Measurements from ENCODE around the gene ING4.

The ING4 gene

DNA sequence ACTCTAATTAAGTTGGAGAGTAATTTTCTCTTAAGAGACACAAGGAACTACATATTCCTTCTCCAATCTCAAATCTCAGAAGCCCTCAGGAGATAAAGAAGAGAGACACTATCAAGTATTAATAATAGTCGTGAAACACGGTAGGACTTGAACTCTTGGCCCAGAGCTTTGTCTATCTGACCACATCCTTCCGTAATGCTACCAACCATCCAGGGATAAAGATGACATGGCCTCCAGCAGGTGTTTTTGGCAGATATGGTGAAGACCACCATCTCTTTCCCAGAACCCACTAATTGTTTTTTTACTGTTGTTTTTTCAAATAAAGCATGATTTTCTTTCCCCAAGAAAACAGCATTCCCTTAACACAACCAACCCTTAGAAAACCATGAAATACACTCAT is 22.9 kb upstream of the ING4 start:
- Histone ChIP-seq H3K4me1 (ENCODE audit: control insufficient read depth, insufficient read depth, low read length) (0 out of 2 replicates have a peak, but pooled peaks cover 17% of the 10 kb centered on the region), H3K27me3 (ENCODE audit: control insufficient read depth, insufficient read depth, low read length) (no peaks in the 10 kb centered on the region), H3K36me3 (ENCODE audit: control insufficient read depth, insufficient read depth, low read length) (peaks cover 29% of the 10 kb centered on the region), H3K9ac (ENCODE audit: low read depth, low read length) (no peak overlapping the region), H3K4me3 (ENCODE audit: low read depth, low read length) (no peak overlapping the region), H3K27ac (ENCODE audit: low read depth, low read length) (no peak overlapping the region), H3K9me3 (ENCODE audit: control insufficient read depth, insufficient read depth, low read length) (no peaks in the 10 kb centered on the region)

GRCh38 chr12:6684609-6685008 is 21.7 kb upstream of the ING4 start:
- Histone ChIP-seq H3K4me3 (ENCODE audit: low read depth, low read length) (no peak overlapping the region), H3K36me3 (ENCODE audit: control insufficient read depth, insufficient read depth, low read length) (peaks cover 39% of the 10 kb centered on the region), H3K4me1 (ENCODE audit: control insufficient read depth, insufficient read depth, low read length) (0 out of 2 replicates have a peak, but pooled peaks cover 14% of the 10 kb centered on the region), H3K27ac (ENCODE audit: low read depth, low read length) (no peak overlapping the region), H3K9ac (ENCODE audit: low read depth, low read length) (no peak overlapping the region), H3K27me3 (ENCODE audit: control insufficient read depth, insufficient read depth, low read length) (no peaks in the 10 kb centered on the region), H3K9me3 (ENCODE audit: control insufficient read depth, insufficient read depth, low read length) (no peaks in the 10 kb centered on the region)

- H3K27me3 ChIP-seq (ENCODE audit: control insufficient read depth, insufficient read depth, low read length): no peaks in the 10 kb centered on the region
- peaks cover 92% of the 10 kb centered on the region for H3K36me3 ChIP-seq (ENCODE audit: control insufficient read depth, insufficient read depth, low read length)
- no peak overlapping the region for H3K4me3 ChIP-seq (ENCODE audit: low read depth, low read length)
- no peaks in the 10 kb centered on the region for H3K9me3 ChIP-seq (ENCODE audit: control insufficient read depth, insufficient read depth, low read length)
- H3K9ac ChIP-seq (ENCODE audit: low read depth, low read length): no peak overlapping the region
- H3K4me1 ChIP-seq (ENCODE audit: control insufficient read depth, insufficient read depth, low read length): no peaks in the 10 kb centered on the region
- H3K27ac ChIP-seq (ENCODE audit: low read depth, low read length): no peak overlapping the region
Observed at GRCh38 chr12:6676962-6677361, 14.0 kb upstream of the ING4 start.

DNA sequence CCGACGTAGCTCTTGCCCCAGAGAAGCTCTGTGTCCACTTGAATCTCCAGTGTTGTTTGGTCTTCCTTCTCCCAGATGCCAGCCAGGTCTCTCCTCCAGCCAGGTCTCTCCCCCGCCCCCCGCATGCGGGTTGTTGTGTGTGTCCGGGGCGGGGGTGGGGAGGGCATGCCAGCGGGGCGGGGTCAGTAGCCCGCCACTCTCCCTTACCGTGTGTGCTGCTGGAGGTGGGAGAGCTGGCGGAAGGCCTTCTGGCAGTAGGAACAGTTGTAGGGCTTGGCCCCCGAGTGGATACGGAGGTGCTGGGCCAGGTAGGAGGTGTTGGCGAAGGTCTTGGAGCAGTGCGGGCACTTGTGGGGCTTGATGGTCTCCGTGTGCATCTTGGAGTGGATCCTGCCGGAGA is 9.2 kb upstream of the ING4 start:
- Histone ChIP-seq H3K27me3 (ENCODE audit: control insufficient read depth, insufficient read depth, low read length) (no peaks in the 10 kb centered on the region), H3K9ac (ENCODE audit: low read depth, low read length) (no peak overlapping the region), H3K27ac (ENCODE audit: low read depth, low read length) (no peak overlapping the region), H3K4me1 (ENCODE audit: control insufficient read depth, insufficient read depth, low read length) (no peaks in the 10 kb centered on the region), H3K4me3 (ENCODE audit: low read depth, low read length) (no peak overlapping the region), H3K9me3 (ENCODE audit: control insufficient read depth, insufficient read depth, low read length) (no peaks in the 10 kb centered on the region), H3K36me3 (ENCODE audit: control insufficient read depth, insufficient read depth, low read length) (peaks cover 93% of the 10 kb centered on the region)

GRCh38 chr12:6667559-6668210 is 4.8 kb upstream of the ING4 start:
- H3K4me1 ChIP-seq (ENCODE audit: control insufficient read depth, insufficient read depth, low read length): no peaks in the 10 kb centered on the region
- H3K9me3 ChIP-seq (ENCODE audit: control insufficient read depth, insufficient read depth, low read length): no peaks in the 10 kb centered on the region
- H3K4me3 ChIP-seq (ENCODE audit: low read depth, low read length): no peak overlapping the region
- no peaks in the 10 kb centered on the region for H3K27me3 ChIP-seq (ENCODE audit: control insufficient read depth, insufficient read depth, low read length)
- H3K36me3 ChIP-seq (ENCODE audit: control insufficient read depth, insufficient read depth, low read length): peaks cover 56% of the 10 kb centered on the region
- H3K27ac ChIP-seq (ENCODE audit: low read depth, low read length): no peak overlapping the region
- no peak overlapping the region for H3K9ac ChIP-seq (ENCODE audit: low read depth, low read length)

- H3K36me3 ChIP-seq (ENCODE audit: control insufficient read depth, insufficient read depth, low read length): peaks cover 43% of the 10 kb centered on the region
Observed at GRCh38 chr12:6666211-6666610, 3.3 kb upstream of the ING4 start.

DNA sequence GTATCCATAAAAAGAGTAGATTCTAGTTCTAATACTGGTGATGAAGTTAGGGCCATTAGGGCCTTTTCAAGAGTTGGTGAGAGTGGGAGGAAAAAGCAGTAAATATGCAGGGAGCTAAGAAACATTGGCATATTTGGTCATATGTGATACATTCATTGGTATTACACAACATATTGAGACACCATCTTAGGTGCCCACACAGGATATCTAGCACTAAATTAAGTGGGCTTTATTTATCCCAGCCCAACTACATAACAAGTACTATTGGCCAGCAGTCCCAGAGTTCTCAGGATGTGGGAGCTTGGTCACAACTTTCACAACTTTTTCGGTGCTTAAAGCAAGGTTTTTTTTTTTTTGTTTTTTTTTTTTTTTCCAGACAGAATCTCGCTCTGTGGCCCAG is 2.0 kb upstream of the ING4 start:
- Histone ChIP-seq H3K36me3 (ENCODE audit: control insufficient read depth, insufficient read depth, low read length) (peaks cover 30% of the 10 kb centered on the region), H3K4me1 (ENCODE audit: control insufficient read depth, insufficient read depth, low read length) (no peaks in the 10 kb centered on the region), H3K9ac (ENCODE audit: low read depth, low read length) (no peak overlapping the region), H3K27me3 (ENCODE audit: control insufficient read depth, insufficient read depth, low read length) (no peaks in the 10 kb centered on the region), H3K4me3 (ENCODE audit: low read depth, low read length) (no peak overlapping the region), H3K27ac (ENCODE audit: low read depth, low read length) (no peak overlapping the region), H3K9me3 (ENCODE audit: control insufficient read depth, insufficient read depth, low read length) (no peaks in the 10 kb centered on the region)

More at GRCh38 chr12:6666211-6666610, 3.3 kb upstream of the ING4 start:
- Histone ChIP-seq H3K9me3 (ENCODE audit: control insufficient read depth, insufficient read depth, low read length) (no peaks in the 10 kb centered on the region), H3K9ac (ENCODE audit: low read depth, low read length) (no peak overlapping the region), H3K4me1 (ENCODE audit: control insufficient read depth, insufficient read depth, low read length) (no peaks in the 10 kb centered on the region), H3K27me3 (ENCODE audit: control insufficient read depth, insufficient read depth, low read length) (no peaks in the 10 kb centered on the region), H3K27ac (ENCODE audit: low read depth, low read length) (no peak overlapping the region), H3K4me3 (ENCODE audit: low read depth, low read length) (no peak overlapping the region)

GRCh38 chr12:6662602-6662905 is 365 bp downstream of the ING4 start:
- H3K9ac ChIP-seq (ENCODE audit: low read depth, low read length): peak overlapping the region; percentile 80
- H3K4me3 ChIP-seq (ENCODE audit: low read depth, low read length): peak overlapping the region; percentile 98
- peaks cover 9% of the 10 kb centered on the region for H3K36me3 ChIP-seq (ENCODE audit: control insufficient read depth, insufficient read depth, low read length)
- peak overlapping the region; percentile 85 for H3K27ac ChIP-seq (ENCODE audit: low read depth, low read length)
- H3K9me3 ChIP-seq (ENCODE audit: control insufficient read depth, insufficient read depth, low read length): no peaks in the 10 kb centered on the region
- no peaks in the 10 kb centered on the region for H3K4me1 ChIP-seq (ENCODE audit: control insufficient read depth, insufficient read depth, low read length)
- H3K27me3 ChIP-seq (ENCODE audit: control insufficient read depth, insufficient read depth, low read length): no peaks in the 10 kb centered on the region

DNA sequence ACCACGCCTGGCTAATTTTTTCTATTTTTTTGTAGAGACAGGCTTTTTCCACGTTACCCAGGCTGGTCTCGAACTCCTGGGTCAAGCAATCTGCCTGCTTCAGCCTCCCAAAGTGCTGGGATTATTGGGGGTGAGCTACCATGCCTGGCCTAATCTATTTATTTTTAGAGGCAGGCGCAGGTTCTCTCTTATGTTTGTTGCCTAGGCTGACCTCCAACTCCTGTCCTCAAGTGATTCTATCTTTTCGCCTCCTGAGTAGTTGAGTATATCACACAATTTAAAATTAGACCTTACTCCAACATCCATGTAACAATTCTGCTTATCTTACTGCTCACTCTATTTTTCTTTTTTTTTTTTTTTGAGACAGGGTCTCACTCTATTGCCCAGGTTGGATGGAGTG is 8.9 kb downstream of the ING4 start:
- H3K27me3 ChIP-seq (ENCODE audit: control insufficient read depth, insufficient read depth, low read length): no peaks in the 10 kb centered on the region
- no peak overlapping the region for H3K9ac ChIP-seq (ENCODE audit: low read depth, low read length)
- H3K36me3 ChIP-seq (ENCODE audit: control insufficient read depth, insufficient read depth, low read length): peaks cover 47% of the 10 kb centered on the region
- no peak overlapping the region for H3K27ac ChIP-seq (ENCODE audit: low read depth, low read length)
- no peak overlapping the region for H3K4me3 ChIP-seq (ENCODE audit: low read depth, low read length)
- H3K4me1 ChIP-seq (ENCODE audit: control insufficient read depth, insufficient read depth, low read length): no peaks in the 10 kb centered on the region
- H3K9me3 ChIP-seq (ENCODE audit: control insufficient read depth, insufficient read depth, low read length): no peaks in the 10 kb centered on the region

DNA sequence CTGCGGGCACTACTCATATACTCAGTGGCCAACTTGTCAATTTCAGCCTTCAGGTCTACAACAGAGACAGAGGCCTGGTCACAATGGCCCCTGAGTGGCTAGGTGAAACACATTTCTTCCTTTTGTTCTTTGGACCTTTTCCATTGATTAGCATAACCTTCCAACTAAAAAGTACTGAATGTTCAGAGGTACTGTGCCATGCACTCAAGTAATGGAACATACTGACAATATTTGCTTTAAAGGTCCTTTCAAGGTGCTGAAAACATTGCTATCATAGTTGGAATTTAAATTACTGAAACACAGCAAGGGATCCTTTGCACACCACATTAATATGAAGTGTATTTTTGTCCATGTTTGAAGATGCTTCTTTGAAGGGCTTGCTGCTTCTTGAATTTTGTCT is 9.6 kb downstream of the ING4 start:
- no peak overlapping the region for H3K27ac ChIP-seq (ENCODE audit: low read depth, low read length)
- peaks cover 49% of the 10 kb centered on the region for H3K36me3 ChIP-seq (ENCODE audit: control insufficient read depth, insufficient read depth, low read length)
- no peaks in the 10 kb centered on the region for H3K9me3 ChIP-seq (ENCODE audit: control insufficient read depth, insufficient read depth, low read length)
- no peak overlapping the region for H3K9ac ChIP-seq (ENCODE audit: low read depth, low read length)
- H3K27me3 ChIP-seq (ENCODE audit: control insufficient read depth, insufficient read depth, low read length): no peaks in the 10 kb centered on the region
- H3K4me3 ChIP-seq (ENCODE audit: low read depth, low read length): no peak overlapping the region
- H3K4me1 ChIP-seq (ENCODE audit: control insufficient read depth, insufficient read depth, low read length): no peaks in the 10 kb centered on the region

- Histone ChIP-seq H3K4me1 (ENCODE audit: control insufficient read depth, insufficient read depth, low read length) (no peaks in the 10 kb centered on the region), H3K4me3 (ENCODE audit: low read depth, low read length) (no peak overlapping the region), H3K36me3 (ENCODE audit: control insufficient read depth, insufficient read depth, low read length) (peaks cover 49% of the 10 kb centered on the region), H3K9me3 (ENCODE audit: control insufficient read depth, insufficient read depth, low read length) (no peaks in the 10 kb centered on the region), H3K27ac (ENCODE audit: low read depth, low read length) (no peak overlapping the region), H3K9ac (ENCODE audit: low read depth, low read length) (no peak overlapping the region), H3K27me3 (ENCODE audit: control insufficient read depth, insufficient read depth, low read length) (no peaks in the 10 kb centered on the region)
Observed at GRCh38 chr12:6652391-6652790, 10.5 kb downstream of the ING4 start.

- H3K9ac ChIP-seq (ENCODE audit: low read depth, low read length): no peak overlapping the region
- H3K36me3 ChIP-seq (ENCODE audit: control insufficient read depth, insufficient read depth, low read length): peaks cover 40% of the 10 kb centered on the region
- no peaks in the 10 kb centered on the region for H3K4me1 ChIP-seq (ENCODE audit: control insufficient read depth, insufficient read depth, low read length)
Observed at GRCh38 chr12:6650832-6651231, 12.1 kb downstream of the ING4 start.

More at GRCh38 chr12:6650832-6651231, 12.1 kb downstream of the ING4 start:
- Histone ChIP-seq H3K9me3 (ENCODE audit: control insufficient read depth, insufficient read depth, low read length) (no peaks in the 10 kb centered on the region), H3K27me3 (ENCODE audit: control insufficient read depth, insufficient read depth, low read length) (peaks cover 6% of the 10 kb centered on the region; the same call in 1 of the 2 replicates), H3K27ac (ENCODE audit: low read depth, low read length) (no peak overlapping the region), H3K4me3 (ENCODE audit: low read depth, low read length) (no peak overlapping the region)
